WTC11 (cell line): ENCODE data around the gene AMDHD2. TPM values are rescaled to one million over a fixed set of nuclear protein-coding genes. Genes with fewer than 3 reads are reported as not detected.
A peak's percentile ranks its signal among the peaks of the same experiment; 100 is the strongest.

Experiments used
- ATAC-seq: fragments of 200-7000 bp; cut with Tn5 transposase; 2 replicates; pipeline ENCODE4 v1.10.0; 2021; ENCODE audit warnings: mild to moderate bottlenecking, moderate library complexity
- CTCF ChIA-PET: fragments of 300-600 bp; sonication (Branson Sonifier 250); formaldehyde crosslinking; loops from one replicate; lab custom pipeline; 2021; ENCODE audit warnings: antibody characterized with exemption; lab: Charles Lee
- POLR2A ChIA-PET: fragments of 350-600 bp; sonication (Branson Sonifier 250); formaldehyde crosslinking; loops from one replicate; lab custom pipeline; 2021; ENCODE audit warnings: antibody characterized with exemption; lab: Charles Lee
- DNase-seq: peaks from one replicate; pipeline ENCODE4 v3.0.0; 2021; ENCODE audit warnings: low spot score
- H3K27ac Mint-ChIP-seq: 2 replicates; pipeline ENCODE4 v1.8.0; 2021; ENCODE audit warnings: mixed read lengths
- H3K27me3 Mint-ChIP-seq: 2 replicates; pipeline ENCODE4 v1.8.0; 2021; ENCODE audit warnings: low read depth, mild to moderate bottlenecking, moderate library complexity, mixed read lengths
- H3K36me3 Mint-ChIP-seq: 2 replicates; pipeline ENCODE4 v1.8.0; 2021; ENCODE audit warnings: mixed read lengths
- H3K4me1 Mint-ChIP-seq: 2 replicates; pipeline ENCODE4 v1.8.0; 2022; ENCODE audit warnings: mixed read lengths
- H3K4me3 Mint-ChIP-seq: 2 replicates; pipeline ENCODE4 v1.8.0; 2021; ENCODE audit warnings: mild to moderate bottlenecking, moderate library complexity, mixed read lengths
- H3K9me3 Mint-ChIP-seq: 2 replicates; pipeline ENCODE4 v1.8.0; 2021; ENCODE audit warnings: mixed read lengths
- ATF1 ChIP-seq: sonication (generic); formaldehyde crosslinking; IDR thresholded peaks from 2 replicates; pipeline ENCODE4 v1.8.1; 2023; ENCODE audit warnings: mild to moderate bottlenecking, moderate library complexity, missing genetic modification reagents
- CREM ChIP-seq: sonication (generic); formaldehyde crosslinking; IDR thresholded peaks from 2 replicates; pipeline ENCODE4 v1.8.1; 2022; ENCODE audit warnings: mild to moderate bottlenecking, missing genetic modification reagents, moderate library complexity
- ELF4 ChIP-seq: sonication (generic); formaldehyde crosslinking; IDR thresholded peaks from 2 replicates; pipeline ENCODE4 v1.8.1; 2022; ENCODE audit warnings: low read depth, mild to moderate bottlenecking, moderate library complexity, missing genetic modification reagents
- ETV6 ChIP-seq: sonication (generic); formaldehyde crosslinking; IDR thresholded peaks from 2 replicates; pipeline ENCODE4 v1.8.1; 2022; ENCODE audit warnings: mild to moderate bottlenecking, missing genetic modification reagents
- GABPB1 ChIP-seq: sonication (generic); formaldehyde crosslinking; IDR thresholded peaks from 2 replicates; pipeline ENCODE4 v1.8.1; 2023; ENCODE audit warnings: mild to moderate bottlenecking, missing genetic modification reagents
- JAZF1 ChIP-seq: fragments of 250-450 bp; sonication (Bioruptor Pico); IDR thresholded peaks from 2 replicates; pipeline ENCODE4 v1.9.0; 2021; ENCODE audit warnings: moderate library complexity, mild to moderate bottlenecking, inconsistent platforms
- JUN ChIP-seq: sonication (generic); formaldehyde crosslinking; IDR thresholded peaks from 2 replicates; pipeline ENCODE4 v1.8.0; 2023; ENCODE audit warnings: mild to moderate bottlenecking, missing genetic modification reagents
- KAT7 ChIP-seq: sonication (generic); formaldehyde crosslinking; IDR thresholded peaks from 2 replicates; pipeline ENCODE4 v1.8.1; 2023; ENCODE audit warnings: missing genetic modification reagents, mild to moderate bottlenecking, borderline replicate concordance
- NFE2L1 ChIP-seq: sonication (generic); formaldehyde crosslinking; IDR thresholded peaks from 2 replicates; pipeline ENCODE4 v1.8.1; 2023; ENCODE audit warnings: missing genetic modification reagents
- NR3C1 ChIP-seq: sonication (generic); formaldehyde crosslinking; conservative IDR thresholded peaks from 2 replicates; pipeline ENCODE4 v1.8.1; 2023; ENCODE audit warnings: low read depth, mild to moderate bottlenecking, missing genetic modification reagents
- PRRX2 ChIP-seq: fragments of 250-450 bp; sonication (Bioruptor Pico); IDR thresholded peaks from 2 replicates; pipeline ENCODE4 v1.8.0; 2021; ENCODE audit warnings: mild to moderate bottlenecking
- RELA ChIP-seq: sonication (generic); formaldehyde crosslinking; IDR thresholded peaks from 2 replicates; pipeline ENCODE4 v1.8.1; 2022; ENCODE audit warnings: missing genetic modification reagents, mild to moderate bottlenecking, borderline replicate concordance
- SP1 ChIP-seq: sonication (generic); formaldehyde crosslinking; conservative IDR thresholded peaks from 2 replicates; pipeline ENCODE4 v1.8.1; 2022; ENCODE audit warnings: missing genetic modification reagents
- TCF7 ChIP-seq: sonication (generic); formaldehyde crosslinking; IDR thresholded peaks from 2 replicates; pipeline ENCODE4 v1.8.0; 2022; ENCODE audit warnings: mild to moderate bottlenecking, low read depth, missing genetic modification reagents, moderate library complexity
- ZBTB21 ChIP-seq: sonication (generic); formaldehyde crosslinking; IDR thresholded peaks from 2 replicates; pipeline ENCODE4 v1.8.1; 2023; ENCODE audit warnings: mild to moderate bottlenecking, missing genetic modification reagents, borderline replicate concordance
- ZNF219 ChIP-seq: sonication (generic); formaldehyde crosslinking; IDR thresholded peaks from 2 replicates; pipeline ENCODE4 v1.8.0; 2023; ENCODE audit warnings: missing genetic modification reagents, mild to moderate bottlenecking, borderline replicate concordance
- ZNF396 ChIP-seq: fragments of 250-450 bp; sonication (Bioruptor Pico); IDR thresholded peaks from 2 replicates; pipeline ENCODE4 v1.8.0; 2021; ENCODE audit warnings: mild to moderate bottlenecking, moderate library complexity, borderline replicate concordance
- ZNF416 ChIP-seq: fragments of 250-450 bp; sonication (Bioruptor Pico); IDR thresholded peaks from 2 replicates; pipeline ENCODE4 v1.9.0; 2021; ENCODE audit warnings: mild to moderate bottlenecking, inconsistent platforms
- ZNF423 ChIP-seq: fragments of 250-450 bp; sonication (Bioruptor Pico); IDR thresholded peaks from 2 replicates; pipeline ENCODE4 v2.1.2; 2022; ENCODE audit warnings: mild to moderate bottlenecking, moderate library complexity
- total RNA-seq: library from RNA; stranded (reverse); gene quantifications from 3 replicates; pipeline ENCODE4 v1.2.3, GENCODE V29; 2021
- TF ChIP-seq, protein P1 (sequence below): sonication (generic); formaldehyde crosslinking; IDR thresholded peaks from 2 replicates; pipeline ENCODE4 v1.8.1; 2022; ENCODE audit warnings: missing genetic modification reagents, borderline replicate concordance
- TF ChIP-seq, protein P2 (sequence below): sonication (generic); formaldehyde crosslinking; IDR thresholded peaks from 2 replicates; pipeline ENCODE4 v1.8.1; 2023; ENCODE audit warnings: mild to moderate bottlenecking, missing genetic modification reagents, borderline replicate concordance
- TF ChIP-seq, protein P3 (sequence below): fragments of 200-600 bp; IDR thresholded peaks from 2 replicates; pipeline ENCODE4 v1.8.0; 2022; ENCODE audit warnings: antibody characterized with exemption
- TF ChIP-seq, protein P4 (sequence below): sonication (generic); formaldehyde crosslinking; IDR thresholded peaks from 2 replicates; pipeline ENCODE4 v1.8.0; 2022; ENCODE audit warnings: missing genetic modification reagents
- TF ChIP-seq, protein P5 (sequence below): sonication (generic); formaldehyde crosslinking; IDR thresholded peaks from 2 replicates; pipeline ENCODE4 v1.8.0; 2022; ENCODE audit warnings: mild to moderate bottlenecking, missing genetic modification reagents
- TF ChIP-seq, protein P6 (sequence below): sonication (generic); formaldehyde crosslinking; IDR thresholded peaks from 2 replicates; pipeline ENCODE4 v1.8.1; 2023; ENCODE audit warnings: mild to moderate bottlenecking, missing genetic modification reagents, moderate library complexity

The AMDHD2 gene
- total RNA-seq, 1 experiment from 2014 or later, result 70.9 TPM

DNA sequence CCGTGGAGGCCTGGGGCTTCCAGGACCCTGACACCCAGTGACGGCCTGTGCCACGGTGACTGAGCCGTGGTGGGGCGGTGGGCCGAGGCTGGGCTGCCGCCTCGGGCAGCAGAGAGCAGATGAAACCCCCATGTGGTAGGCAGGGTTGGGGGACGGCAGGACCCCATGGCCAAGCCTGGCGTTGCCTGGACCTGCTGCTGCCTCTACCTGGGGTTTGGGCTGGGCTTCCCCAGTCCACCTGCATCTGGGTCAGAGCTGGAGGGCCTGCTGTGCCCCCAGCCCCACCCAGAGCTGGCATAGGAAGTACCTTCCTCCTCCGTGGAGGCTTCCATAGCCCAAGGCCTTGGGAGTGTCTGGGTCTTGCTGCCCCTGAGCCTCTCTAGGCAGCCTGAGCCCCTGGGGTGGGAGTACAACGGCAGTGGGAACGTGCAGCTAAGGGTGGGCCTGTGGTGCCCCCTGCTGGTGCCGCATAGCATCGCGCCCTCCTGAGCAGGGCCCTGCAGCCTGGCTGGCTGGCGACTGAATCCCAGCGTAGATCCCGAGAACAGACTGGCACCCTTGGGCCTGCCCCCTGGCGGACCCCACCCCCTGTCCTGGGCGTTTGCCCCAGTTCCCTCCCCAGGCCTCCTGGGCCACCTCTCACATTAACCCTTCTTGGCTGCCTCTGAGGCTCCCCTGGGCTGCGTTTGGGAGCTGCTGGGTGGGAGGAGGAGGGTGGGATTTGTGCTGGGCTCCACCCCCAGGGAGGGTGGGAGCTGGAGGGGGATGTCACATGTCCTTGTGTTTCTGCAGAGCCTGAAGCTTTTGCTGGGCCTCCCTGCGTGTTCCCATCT, 19.0 kb upstream of the AMDHD2 start:
- DNase-seq (peak; percentile 93), ATAC-seq (peak; percentile 91)
- peaks cover 4% of the 10 kb centered on the region for H3K4me1 Mint-ChIP-seq
- ChIA-PET POLR2A (interaction anchor here (0.6 to 1.5 kb wide), 8 partner anchors 19 to 545 kb away, joined by 3 to 13 read pairs (median 4); partner anchors contain the start of genes AMDHD2, ECI1, NTN3 and PDPK1), CTCF (interaction anchor here (0.5 to 3.5 kb wide), 64 partner anchors 9 to 1902 kb away, joined by 3 to 57 read pairs (median 6); partner anchors contain the start of genes ABCA3, AMDHD2, ATP6V0C and CCNF)
- H3K27me3 Mint-ChIP-seq, result no peaks in the 10 kb centered on the region
- peaks cover 5% of the 10 kb centered on the region for H3K36me3 Mint-ChIP-seq
- no peak overlapping the region for H3K27ac Mint-ChIP-seq
- peak overlapping the region; percentile 49 for H3K4me3 Mint-ChIP-seq
- no peaks in the 10 kb centered on the region for H3K9me3 Mint-ChIP-seq
- TF ChIP-seq, protein P1, sequence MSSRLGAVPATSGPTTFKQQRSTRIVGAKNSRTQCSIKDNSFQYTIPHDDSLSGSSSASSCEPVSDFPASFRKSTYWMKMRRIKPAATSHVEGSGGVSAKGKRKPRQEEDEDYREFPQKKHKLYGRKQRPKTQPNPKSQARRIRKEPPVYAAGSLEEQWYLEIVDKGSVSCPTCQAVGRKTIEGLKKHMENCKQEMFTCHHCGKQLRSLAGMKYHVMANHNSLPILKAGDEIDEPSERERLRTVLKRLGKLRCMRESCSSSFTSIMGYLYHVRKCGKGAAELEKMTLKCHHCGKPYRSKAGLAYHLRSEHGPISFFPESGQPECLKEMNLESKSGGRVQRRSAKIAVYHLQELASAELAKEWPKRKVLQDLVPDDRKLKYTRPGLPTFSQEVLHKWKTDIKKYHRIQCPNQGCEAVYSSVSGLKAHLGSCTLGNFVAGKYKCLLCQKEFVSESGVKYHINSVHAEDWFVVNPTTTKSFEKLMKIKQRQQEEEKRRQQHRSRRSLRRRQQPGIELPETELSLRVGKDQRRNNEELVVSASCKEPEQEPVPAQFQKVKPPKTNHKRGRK (CRISPR knock-in tag), result no peak
- TF ChIP-seq ATF1 (no peak), NR3C1 (CRISPR knock-in tag) (no peak), ETV6 (CRISPR knock-in tag) (peak; percentile 48; the same call in 1 of the 2 replicates), JAZF1 (CRISPR knock-in tag) (no peak), PRRX2 (CRISPR knock-in tag) (no peak), ZNF219 (CRISPR knock-in tag) (no peak), NFE2L1 (CRISPR knock-in tag) (no peak), ZNF396 (CRISPR knock-in tag) (no peak), ZBTB21 (CRISPR knock-in tag) (no peak), ELF4 (CRISPR knock-in tag) (no peak), SP1 (peak; percentile 33; the same call in 1 of the 2 replicates), JUN (CRISPR knock-in tag) (no peak), ZNF416 (no peak), CREM (no peak), ZNF423 (CRISPR knock-in tag) (peak; percentile 77), RELA (CRISPR knock-in tag) (no peak), TCF7 (CRISPR knock-in tag) (no peak), KAT7 (CRISPR knock-in tag) (no peak), GABPB1 (CRISPR knock-in tag) (no peak)
- TF ChIP-seq, protein P2, sequence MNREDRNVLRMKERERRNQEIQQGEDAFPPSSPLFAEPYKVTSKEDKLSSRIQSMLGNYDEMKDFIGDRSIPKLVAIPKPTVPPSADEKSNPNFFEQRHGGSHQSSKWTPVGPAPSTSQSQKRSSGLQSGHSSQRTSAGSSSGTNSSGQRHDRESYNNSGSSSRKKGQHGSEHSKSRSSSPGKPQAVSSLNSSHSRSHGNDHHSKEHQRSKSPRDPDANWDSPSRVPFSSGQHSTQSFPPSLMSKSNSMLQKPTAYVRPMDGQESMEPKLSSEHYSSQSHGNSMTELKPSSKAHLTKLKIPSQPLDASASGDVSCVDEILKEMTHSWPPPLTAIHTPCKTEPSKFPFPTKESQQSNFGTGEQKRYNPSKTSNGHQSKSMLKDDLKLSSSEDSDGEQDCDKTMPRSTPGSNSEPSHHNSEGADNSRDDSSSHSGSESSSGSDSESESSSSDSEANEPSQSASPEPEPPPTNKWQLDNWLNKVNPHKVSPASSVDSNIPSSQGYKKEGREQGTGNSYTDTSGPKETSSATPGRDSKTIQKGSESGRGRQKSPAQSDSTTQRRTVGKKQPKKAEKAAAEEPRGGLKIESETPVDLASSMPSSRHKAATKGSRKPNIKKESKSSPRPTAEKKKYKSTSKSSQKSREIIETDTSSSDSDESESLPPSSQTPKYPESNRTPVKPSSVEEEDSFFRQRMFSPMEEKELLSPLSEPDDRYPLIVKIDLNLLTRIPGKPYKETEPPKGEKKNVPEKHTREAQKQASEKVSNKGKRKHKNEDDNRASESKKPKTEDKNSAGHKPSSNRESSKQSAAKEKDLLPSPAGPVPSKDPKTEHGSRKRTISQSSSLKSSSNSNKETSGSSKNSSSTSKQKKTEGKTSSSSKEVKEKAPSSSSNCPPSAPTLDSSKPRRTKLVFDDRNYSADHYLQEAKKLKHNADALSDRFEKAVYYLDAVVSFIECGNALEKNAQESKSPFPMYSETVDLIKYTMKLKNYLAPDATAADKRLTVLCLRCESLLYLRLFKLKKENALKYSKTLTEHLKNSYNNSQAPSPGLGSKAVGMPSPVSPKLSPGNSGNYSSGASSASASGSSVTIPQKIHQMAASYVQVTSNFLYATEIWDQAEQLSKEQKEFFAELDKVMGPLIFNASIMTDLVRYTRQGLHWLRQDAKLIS, result no peak
- TF ChIP-seq, protein P3, sequence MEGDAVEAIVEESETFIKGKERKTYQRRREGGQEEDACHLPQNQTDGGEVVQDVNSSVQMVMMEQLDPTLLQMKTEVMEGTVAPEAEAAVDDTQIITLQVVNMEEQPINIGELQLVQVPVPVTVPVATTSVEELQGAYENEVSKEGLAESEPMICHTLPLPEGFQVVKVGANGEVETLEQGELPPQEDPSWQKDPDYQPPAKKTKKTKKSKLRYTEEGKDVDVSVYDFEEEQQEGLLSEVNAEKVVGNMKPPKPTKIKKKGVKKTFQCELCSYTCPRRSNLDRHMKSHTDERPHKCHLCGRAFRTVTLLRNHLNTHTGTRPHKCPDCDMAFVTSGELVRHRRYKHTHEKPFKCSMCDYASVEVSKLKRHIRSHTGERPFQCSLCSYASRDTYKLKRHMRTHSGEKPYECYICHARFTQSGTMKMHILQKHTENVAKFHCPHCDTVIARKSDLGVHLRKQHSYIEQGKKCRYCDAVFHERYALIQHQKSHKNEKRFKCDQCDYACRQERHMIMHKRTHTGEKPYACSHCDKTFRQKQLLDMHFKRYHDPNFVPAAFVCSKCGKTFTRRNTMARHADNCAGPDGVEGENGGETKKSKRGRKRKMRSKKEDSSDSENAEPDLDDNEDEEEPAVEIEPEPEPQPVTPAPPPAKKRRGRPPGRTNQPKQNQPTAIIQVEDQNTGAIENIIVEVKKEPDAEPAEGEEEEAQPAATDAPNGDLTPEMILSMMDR, result peak; percentile 94
- TF ChIP-seq, protein P4, sequence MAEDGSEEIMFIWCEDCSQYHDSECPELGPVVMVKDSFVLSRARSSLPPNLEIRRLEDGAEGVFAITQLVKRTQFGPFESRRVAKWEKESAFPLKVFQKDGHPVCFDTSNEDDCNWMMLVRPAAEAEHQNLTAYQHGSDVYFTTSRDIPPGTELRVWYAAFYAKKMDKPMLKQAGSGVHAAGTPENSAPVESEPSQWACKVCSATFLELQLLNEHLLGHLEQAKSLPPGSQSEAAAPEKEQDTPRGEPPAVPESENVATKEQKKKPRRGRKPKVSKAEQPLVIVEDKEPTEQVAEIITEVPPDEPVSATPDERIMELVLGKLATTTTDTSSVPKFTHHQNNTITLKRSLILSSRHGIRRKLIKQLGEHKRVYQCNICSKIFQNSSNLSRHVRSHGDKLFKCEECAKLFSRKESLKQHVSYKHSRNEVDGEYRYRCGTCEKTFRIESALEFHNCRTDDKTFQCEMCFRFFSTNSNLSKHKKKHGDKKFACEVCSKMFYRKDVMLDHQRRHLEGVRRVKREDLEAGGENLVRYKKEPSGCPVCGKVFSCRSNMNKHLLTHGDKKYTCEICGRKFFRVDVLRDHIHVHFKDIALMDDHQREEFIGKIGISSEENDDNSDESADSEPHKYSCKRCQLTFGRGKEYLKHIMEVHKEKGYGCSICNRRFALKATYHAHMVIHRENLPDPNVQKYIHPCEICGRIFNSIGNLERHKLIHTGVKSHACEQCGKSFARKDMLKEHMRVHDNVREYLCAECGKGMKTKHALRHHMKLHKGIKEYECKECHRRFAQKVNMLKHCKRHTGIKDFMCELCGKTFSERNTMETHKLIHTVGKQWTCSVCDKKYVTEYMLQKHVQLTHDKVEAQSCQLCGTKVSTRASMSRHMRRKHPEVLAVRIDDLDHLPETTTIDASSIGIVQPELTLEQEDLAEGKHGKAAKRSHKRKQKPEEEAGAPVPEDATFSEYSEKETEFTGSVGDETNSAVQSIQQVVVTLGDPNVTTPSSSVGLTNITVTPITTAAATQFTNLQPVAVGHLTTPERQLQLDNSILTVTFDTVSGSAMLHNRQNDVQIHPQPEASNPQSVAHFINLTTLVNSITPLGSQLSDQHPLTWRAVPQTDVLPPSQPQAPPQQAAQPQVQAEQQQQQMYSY, result no peak
- TF ChIP-seq, protein P5, sequence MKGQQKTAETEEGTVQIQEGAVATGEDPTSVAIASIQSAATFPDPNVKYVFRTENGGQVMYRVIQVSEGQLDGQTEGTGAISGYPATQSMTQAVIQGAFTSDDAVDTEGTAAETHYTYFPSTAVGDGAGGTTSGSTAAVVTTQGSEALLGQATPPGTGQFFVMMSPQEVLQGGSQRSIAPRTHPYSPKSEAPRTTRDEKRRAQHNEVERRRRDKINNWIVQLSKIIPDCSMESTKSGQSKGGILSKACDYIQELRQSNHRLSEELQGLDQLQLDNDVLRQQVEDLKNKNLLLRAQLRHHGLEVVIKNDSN, result peak; percentile 79; the same call in 1 of the 2 replicates
- TF ChIP-seq, protein P6, sequence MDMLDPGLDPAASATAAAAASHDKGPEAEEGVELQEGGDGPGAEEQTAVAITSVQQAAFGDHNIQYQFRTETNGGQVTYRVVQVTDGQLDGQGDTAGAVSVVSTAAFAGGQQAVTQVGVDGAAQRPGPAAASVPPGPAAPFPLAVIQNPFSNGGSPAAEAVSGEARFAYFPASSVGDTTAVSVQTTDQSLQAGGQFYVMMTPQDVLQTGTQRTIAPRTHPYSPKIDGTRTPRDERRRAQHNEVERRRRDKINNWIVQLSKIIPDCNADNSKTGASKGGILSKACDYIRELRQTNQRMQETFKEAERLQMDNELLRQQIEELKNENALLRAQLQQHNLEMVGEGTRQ (CRISPR knock-in tag), result peak; percentile 78
